Astrocyte of the hippocampus (primary cell): Measurements from ENCODE around the gene PREP.
"Not testable (repeated sequence)": the region's sequence is repeated elsewhere in the genome, so short reads cannot be mapped to it uniquely, and the experiment has no call there.

Source experiments
- DNase-seq: peaks from one replicate; pipeline ENCODE4 v3.0.0; 2011; ENCODE audit warnings: low read depth, low spot score

The PREP gene

DNA sequence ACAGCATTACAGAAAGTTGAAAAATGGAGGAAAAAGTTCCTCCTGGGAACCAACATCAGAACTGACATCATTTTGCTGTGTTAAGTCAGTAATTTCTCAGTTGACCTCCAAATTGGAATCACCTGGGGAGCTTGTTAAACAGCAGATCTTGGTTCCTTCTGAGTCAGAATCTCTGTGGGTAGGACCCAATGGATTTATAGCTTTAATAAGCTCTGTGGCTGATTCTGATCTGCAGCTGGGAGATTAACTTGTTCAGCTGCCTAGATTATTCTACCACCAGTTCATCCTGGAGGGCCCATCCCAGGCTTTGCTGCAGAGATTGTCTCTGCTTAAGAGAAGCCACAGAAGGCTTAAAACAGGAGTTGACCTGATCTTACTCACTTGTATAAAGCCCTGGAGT, 132.4 kb downstream of the PREP start:
- no peak for DNase-seq

DNA sequence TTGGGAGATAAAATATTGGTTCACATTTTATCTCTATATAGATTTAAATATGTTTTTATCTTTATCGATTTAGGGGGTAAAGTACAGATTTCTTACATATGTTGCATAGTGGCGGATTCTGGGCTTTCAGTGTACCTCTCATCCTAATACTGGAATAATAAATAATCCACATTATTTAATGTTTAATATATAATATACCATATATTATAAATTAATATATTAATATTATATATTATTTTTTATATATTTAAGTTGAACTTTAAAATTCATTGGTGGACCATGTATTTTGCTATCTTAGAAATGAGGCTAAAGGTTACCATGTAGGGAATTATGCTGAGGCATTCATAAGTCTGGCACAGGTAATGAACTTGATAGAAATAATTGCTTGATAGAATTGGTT, 133.5 kb downstream of the PREP start:
- no peak for DNase-seq

DNA sequence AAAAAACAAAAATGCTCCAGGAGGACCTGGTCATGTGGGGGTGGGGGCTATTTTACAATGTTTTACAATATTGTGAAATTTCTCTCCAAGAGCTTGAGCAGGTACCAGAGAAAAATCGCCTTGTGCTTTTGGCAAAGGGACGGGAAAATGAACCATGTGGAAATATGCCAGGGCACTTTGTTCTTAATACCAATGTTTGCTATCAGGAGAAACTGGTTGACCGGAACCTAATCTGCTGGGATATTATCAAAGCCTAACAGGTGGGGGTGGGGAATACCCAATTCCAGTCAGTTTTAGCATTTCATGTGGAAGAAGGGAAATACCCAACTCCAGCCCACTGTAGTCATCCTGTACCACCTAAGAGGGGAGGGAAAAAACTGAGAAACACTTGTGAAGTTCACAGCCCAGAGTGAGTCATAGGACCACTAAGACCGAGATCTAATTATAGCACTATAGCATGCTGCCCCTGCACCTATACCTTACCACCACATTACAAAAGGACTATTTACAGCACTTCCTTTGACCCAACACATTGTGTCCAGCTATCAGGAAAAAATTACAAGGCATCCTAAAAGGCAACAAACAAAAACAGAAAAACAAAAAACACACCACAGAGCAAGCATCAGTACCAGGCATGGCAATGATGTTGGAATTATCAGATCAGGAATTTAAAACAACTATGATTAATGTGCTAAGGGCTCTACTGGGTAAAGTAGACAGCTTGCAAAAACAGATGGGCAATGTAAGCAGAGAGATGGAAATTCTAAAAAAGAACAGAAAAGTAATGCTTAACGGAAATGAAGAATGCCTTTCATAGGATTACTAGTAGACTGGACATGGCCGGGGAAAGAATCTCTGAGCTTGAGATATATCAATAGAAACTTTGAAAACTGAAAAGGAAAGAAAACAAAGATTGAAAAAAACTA, 138.9 kb downstream of the PREP start:
- peak; percentile 11 for DNase-seq

DNA sequence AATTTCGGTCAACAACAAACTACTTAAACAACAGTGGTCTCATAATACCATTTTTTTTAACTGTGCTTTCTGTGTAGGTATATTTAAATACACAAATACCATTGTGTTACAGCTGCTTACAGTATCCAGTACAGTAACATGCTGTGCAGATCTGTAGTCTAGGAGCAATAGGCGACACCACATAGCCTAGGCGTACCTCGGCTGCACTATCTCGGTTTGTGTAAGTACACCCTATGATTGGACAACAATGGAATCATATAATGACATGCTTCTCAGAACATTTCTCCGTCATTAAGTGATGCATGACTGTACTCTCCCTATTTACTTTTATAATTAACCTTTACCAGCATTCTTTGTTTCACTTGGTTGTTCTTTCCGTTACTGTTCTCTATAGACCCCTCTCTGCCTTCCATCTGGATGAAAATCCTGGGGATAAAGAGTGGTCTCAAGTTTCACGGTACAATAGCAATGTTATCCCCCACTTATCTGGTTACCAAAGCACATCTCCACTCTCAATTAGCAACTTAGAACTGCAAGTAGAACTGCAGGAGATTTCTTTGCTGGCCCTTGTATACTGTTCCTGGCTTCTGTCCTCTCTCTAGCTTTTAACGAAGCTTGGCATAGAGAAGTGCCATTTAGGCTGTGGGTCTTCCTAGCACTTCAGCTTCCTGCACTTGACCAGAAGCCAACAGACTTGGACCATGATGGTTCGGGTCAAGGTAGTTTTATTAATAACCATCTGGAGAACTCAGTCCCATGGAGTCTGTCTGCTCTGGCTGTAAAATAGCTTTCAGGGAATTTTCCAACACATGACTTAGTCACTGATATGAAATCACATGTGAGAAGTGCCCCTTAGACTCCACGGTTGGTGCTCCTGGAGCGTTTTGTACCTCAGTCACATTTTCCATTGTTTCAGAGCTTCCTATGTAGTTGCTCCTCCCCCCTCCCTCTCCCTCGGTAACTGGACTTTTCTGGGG, 142.7 kb downstream of the PREP start:
- DNase-seq, result peak; percentile 16

DNA sequence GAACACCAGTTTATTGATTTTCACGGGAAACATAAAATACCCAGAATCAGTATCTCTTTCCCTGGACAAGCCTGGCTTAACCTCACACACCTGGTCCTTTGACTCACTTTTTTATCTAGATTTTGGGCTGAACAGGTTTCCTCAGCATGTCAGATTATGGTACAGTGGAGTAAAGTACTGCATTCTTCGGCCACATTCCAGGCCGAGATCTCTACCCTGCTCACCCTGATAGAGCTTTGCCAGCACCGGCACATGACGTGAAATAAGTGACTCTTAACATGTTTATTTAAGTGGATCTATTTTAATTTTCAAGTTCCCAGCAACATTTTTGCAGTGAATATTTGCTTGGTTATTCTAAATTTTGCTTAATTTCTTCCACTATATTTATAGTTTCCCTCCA, 144.1 kb downstream of the PREP start:
- peak; percentile 46 for DNase-seq

DNA sequence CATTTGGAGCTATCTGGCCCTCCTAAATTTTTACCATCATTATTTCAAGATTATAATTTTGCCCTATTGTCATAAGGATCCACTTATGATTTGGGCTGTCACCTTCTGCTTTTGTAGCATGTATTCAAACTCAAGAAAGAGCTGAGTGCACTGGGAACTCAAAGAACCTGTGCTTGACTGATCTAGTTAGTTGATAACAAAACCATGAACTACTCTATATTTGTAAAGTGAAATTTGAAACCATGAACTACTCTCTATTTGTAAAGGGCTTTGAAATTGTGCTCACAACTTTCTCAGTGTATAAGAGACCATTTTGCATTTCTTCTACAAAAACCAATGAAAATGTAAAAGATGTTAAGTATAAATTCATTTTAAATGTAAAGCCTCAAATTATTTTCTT, 145.5 kb downstream of the PREP start:
- DNase-seq, result no peak

DNA sequence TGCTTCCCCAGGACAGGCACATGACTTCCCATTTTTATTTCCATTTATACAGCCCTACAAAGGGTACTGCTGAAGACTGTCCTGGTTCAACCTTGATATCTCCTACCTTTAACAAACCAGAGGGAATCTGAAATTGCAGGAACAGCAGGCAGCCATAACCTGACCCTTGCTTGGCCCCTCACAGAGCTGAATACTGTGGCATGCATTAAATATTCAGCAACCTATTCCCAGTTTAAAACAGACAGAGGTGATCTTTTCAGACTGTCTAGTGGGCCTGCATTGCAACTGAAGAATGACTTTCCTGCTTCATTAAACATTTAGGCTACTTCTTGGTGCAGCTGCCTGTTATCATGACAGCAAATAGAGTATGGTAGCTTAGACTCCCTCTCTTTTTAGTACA, 146.3 kb downstream of the PREP start:
- no peak for DNase-seq

DNA sequence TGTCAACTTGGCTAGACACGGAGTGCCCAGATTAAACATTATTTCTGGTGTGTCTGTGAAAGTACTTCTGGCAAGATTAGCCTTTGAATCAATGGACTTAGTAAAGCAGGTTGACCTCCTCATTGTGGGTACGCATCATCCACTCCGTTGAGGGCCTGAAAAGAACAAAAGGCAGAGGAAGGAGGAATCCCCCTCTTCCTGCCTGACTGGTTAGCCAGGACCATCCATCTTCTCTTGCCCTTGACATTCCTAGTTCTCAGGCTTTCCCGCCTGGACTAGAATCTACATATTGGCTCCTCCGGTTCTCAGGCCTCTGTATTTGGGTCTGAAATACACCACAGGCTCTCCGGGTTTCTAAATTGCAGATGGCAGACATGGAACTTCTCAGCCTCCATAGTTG, 149.1 kb downstream of the PREP start:
- DNase-seq, result no peak

DNA sequence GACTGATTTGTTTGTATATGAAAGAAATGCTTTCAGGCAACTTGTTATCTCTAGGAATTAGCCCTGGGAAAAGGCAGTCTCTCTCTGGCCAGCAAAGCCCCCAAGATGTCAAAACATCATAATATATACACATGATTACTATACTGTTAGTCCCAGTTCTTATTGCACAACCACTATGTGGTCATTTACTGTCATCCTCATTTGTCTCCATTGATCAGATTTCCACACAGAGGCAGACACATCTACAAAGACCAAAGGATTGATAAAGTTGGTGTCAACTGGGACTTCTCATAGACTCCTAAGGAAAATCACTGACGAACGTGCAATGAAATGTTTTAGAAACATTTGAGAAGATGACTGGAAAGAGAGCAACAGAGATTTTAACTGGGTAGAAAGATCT, 151.2 kb downstream of the PREP start:
- DNase-seq, result no peak

DNA sequence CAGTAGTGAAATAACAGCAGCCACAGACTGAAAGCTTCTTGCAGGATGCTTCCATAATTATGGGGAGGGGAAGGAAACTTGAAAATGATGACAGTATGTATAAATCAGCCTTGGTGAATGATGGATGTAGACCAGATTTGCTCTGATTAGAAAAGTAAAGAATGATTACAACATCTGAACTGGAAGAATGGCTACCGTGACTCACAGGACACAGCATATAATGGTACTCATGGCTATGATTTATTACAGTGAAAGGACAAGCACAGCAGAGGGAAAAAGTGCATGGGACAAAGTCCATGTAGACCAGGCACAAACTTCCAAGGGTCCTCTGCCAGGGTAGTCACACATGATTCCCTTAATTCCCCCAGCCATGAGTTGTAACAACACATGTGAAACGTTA, 152.3 kb downstream of the PREP start:
- no peak for DNase-seq

DNA sequence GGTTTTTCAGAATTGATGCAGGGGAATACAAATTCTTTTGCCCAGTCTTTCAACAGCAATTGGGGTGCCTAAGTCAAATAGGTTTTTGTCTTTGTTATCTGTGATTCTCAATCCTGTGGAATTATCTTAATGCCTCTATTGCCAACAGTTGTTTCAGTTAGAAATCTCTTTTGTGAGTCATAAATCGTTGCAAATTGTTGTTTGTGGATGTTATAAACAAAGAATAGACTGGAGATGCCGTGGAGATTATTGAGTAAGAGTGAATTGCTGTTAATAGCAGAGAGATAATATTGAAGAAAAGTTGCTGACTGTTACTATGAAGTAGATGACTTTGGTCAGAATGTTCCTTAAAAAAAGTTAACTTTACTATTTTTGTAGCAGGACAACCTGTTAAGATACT, 159.4 kb downstream of the PREP start:
- DNase-seq, result no peak

DNA sequence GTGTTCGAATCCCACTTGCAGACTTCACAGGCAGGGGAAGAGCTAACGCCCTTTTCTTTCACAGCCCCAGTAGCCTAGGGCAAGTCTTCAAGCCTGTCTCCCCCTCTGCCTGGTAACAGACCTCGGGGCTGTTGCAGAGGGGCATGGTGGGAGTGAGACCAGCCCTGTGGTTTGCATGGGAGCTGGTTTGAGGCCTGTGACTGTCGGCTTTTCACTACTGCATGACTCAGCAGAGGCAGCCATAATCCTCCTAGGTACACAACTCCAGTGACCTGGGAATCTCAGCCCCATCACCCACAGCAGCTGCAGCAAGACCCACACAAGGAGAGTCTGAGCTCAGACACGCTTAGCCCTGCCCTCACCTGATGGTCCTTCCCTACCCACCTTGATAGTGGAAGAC, 167.7 kb downstream of the PREP start:
- no peak for DNase-seq

DNA sequence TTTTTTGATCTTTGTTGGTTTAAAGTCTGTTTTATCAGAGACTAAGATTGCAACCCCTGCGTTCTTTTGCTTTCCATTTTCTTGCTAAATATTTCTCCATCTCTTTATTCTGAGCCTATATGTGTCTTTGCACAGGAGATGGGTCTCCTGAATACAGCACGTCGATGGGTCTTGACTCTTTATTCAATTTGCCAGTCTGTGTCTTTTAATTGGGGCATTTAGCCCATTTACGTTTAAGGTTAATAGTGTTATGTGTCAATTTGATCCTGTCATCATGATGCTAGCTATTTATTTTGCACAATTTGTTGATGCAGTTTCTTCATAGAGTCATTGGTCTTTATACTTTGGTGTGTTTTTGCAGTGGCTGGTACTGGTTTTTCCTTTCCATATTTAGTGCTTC, 171.1 kb downstream of the PREP start:
- not testable (repeated sequence) for DNase-seq
